ENCODE data around the gene GJC2. TPM values are rescaled to one million over a fixed set of nuclear protein-coding genes. Genes with fewer than 3 reads are reported as not detected.

GJC2 gene
- polyA plus RNA-seq, 3 donors: 0.15 TPM; not detected in 2

GRCh38 chr1:228101614-228101993 is 48.1 kb upstream of the GJC2 start:
- no peak for TF ChIP-seq CTCF (IDR thresholded peaks at IDR 0.05)
- peaks cover 38 to 49% of the 10 kb centered on the region in 2 donors for H3K36me3 Mint-ChIP-seq
- Histone ChIP-seq H3K4me1 (ENCODE audit: control insufficient read depth in 1 of 2, insufficient read depth in 2 of 2, low read length in 2 of 2) (peaks cover 36 to 53% of the 10 kb centered on the region in 2 donors), H2AFZ (ENCODE audit: insufficient read depth, low read depth, low read length, poor library complexity, severe bottlenecking) (peak overlapping the region; percentile 87), H3K9ac (ENCODE audit: insufficient read depth, low read length, poor library complexity, severe bottlenecking) (peak overlapping the region; percentile 84), H3K4me3 (replicated peaks in 1 of 3; ENCODE audit: low read depth in 2 of 3, low read length in 3 of 3) (peak overlapping the region; percentile 57 to 90 (median 72)), H3K79me2 (ENCODE audit: insufficient read depth, low read length) (peaks cover 67% of the 10 kb centered on the region), H3K27ac (ENCODE audit: low read depth in 1 of 2, low read length in 2 of 2) (peak overlapping the region in 1 of 2 donors; percentile 87), H3K27me3 (ENCODE audit: control insufficient read depth in 2 of 2, insufficient read depth in 2 of 2, low read length in 2 of 2) (no peaks in the 10 kb centered on the region), H3K4me2 (replicated peaks; ENCODE audit: extremely low read depth, low read length, poor library complexity, severe bottlenecking) (peak overlapping the region; percentile 88), H3K36me3 (replicated peaks in 1 of 2; ENCODE audit: control insufficient read depth in 1 of 2, insufficient read depth in 2 of 2, low read length in 2 of 2) (peaks cover 41 to 51% of the 10 kb centered on the region in 2 donors), H3K9me3 (replicated peaks in 1 of 2; ENCODE audit: control insufficient read depth in 1 of 2, insufficient read depth in 1 of 2, low read length in 2 of 2) (no peaks in the 10 kb centered on the region), H4K20me1 (ENCODE audit: insufficient read depth, low read length) (peaks cover 53% of the 10 kb centered on the region)
- H3K9me3 Mint-ChIP-seq: no peaks in the 10 kb centered on the region
- peak overlapping the region; percentile 28 to 75 for H3K4me3 Mint-ChIP-seq
- intact Hi-C loops (cut with micrococcal nuclease): no loop called here
- peak overlapping the region in 5 of 7 donors; percentile 10 to 83 (median 73) for H3K27ac Mint-ChIP-seq
- peaks cover 42% of the 10 kb centered on the region for H3K4me1 Mint-ChIP-seq
- peaks cover 0 to 4% (median 0%) of the 10 kb centered on the region in 3 donors for H3K27me3 Mint-ChIP-seq (ENCODE audit: low read depth in 3 of 3)
- no peak for DNase-seq
- WGBS (ENCODE audit: insufficient coverage): 47% methylated on average over 12 of the region's 15 CpGs

GRCh38 chr1:228101994-228102790 is 47.5 kb upstream of the GJC2 start:
- peak overlapping the region; percentile 87 for H2AFZ ChIP-seq (ENCODE audit: insufficient read depth, low read depth, low read length, poor library complexity, severe bottlenecking)
- H3K79me2 ChIP-seq (ENCODE audit: insufficient read depth, low read length): peaks cover 66% of the 10 kb centered on the region
- no peaks in the 10 kb centered on the region for H3K9me3 ChIP-seq (replicated peaks in 1 of 2; ENCODE audit: control insufficient read depth in 1 of 2, insufficient read depth in 1 of 2, low read length in 2 of 2)
- Mint-ChIP-seq H3K4me3 (peak overlapping the region; percentile 81 to 90), H3K36me3 (peaks cover 39 to 49% of the 10 kb centered on the region in 2 donors), H3K27ac (peak overlapping the region; percentile 19 to 89 (median 77)), H3K9me3 (no peaks in the 10 kb centered on the region), H3K4me1 (peaks cover 42% of the 10 kb centered on the region), H3K27me3 (ENCODE audit: low read depth in 3 of 3) (peaks cover 0 to 4% (median 0%) of the 10 kb centered on the region in 3 donors)
- H3K4me1 ChIP-seq (ENCODE audit: control insufficient read depth in 1 of 2, insufficient read depth in 2 of 2, low read length in 2 of 2): peaks cover 36 to 53% of the 10 kb centered on the region in 2 donors
- peak overlapping the region; percentile 78 to 87 for H3K27ac ChIP-seq (ENCODE audit: low read depth in 1 of 2, low read length in 2 of 2)
- 10% methylated on average over 63 of the region's 73 CpGs for WGBS (ENCODE audit: insufficient coverage)
- H3K4me3 ChIP-seq (replicated peaks in 1 of 3; ENCODE audit: low read depth in 2 of 3, low read length in 3 of 3): peak overlapping the region; percentile 57 to 90 (median 72)
- peak overlapping the region; percentile 88 for H3K4me2 ChIP-seq (replicated peaks; ENCODE audit: extremely low read depth, low read length, poor library complexity, severe bottlenecking)
- DNase-seq: peak in 1 of 3 donors; percentile 52
- no peaks in the 10 kb centered on the region for H3K27me3 ChIP-seq (ENCODE audit: control insufficient read depth in 2 of 2, insufficient read depth in 2 of 2, low read length in 2 of 2)
- H4K20me1 ChIP-seq (ENCODE audit: insufficient read depth, low read length): peaks cover 47% of the 10 kb centered on the region
- peaks cover 44 to 51% of the 10 kb centered on the region in 2 donors for H3K36me3 ChIP-seq (replicated peaks in 1 of 2; ENCODE audit: control insufficient read depth in 1 of 2, insufficient read depth in 2 of 2, low read length in 2 of 2)
- TF ChIP-seq CTCF (IDR thresholded peaks at IDR 0.05): peak; percentile 18
- intact Hi-C loops (cut with micrococcal nuclease): loop anchor here in 1 of 2 donors (2.0 kb wide), 1 partner anchor 13 kb away; no protein-coding TSS in a partner anchor
- H3K9ac ChIP-seq (ENCODE audit: insufficient read depth, low read length, poor library complexity, severe bottlenecking): peak overlapping the region; percentile 84

All from CD14-positive monocyte (primary cell).